HG03565 (cell line): ENCODE data around the gene CHST11.
"Not testable (repeated sequence)": the region's sequence is repeated elsewhere in the genome, so short reads cannot be mapped to it uniquely, and the experiment has no call there.

Experiments used
- ATAC-seq: cut with Tn5 transposase; IDR thresholded peaks from one replicate; pipeline ENCODE4 v1.9.1; 2021; ENCODE audit warnings: mild to moderate bottlenecking, moderate library complexity; ENCODE audit not compliant: unreplicated experiment

The CHST11 gene

DNA sequence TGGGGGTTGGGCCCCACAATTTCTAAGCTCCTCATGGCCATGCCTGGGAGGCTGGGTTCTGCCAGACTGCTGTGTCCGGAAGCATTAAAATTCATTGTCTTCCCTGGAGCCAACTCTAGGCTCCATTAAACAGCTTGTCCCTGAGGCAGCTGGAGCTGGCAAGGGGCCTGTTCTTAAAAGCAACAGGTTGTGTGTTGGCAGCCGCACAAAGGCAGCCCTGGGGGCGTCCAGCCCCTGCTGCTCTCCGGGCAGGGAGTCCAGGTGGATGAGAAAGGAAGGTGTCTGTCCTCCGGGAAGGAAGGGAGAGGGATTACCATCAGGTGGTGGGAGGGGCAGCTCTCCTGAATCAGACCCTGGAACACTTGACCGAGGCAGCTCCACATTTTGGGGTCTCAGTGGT, 98.9 kb downstream of the CHST11 start:
- ATAC-seq = no peak

DNA sequence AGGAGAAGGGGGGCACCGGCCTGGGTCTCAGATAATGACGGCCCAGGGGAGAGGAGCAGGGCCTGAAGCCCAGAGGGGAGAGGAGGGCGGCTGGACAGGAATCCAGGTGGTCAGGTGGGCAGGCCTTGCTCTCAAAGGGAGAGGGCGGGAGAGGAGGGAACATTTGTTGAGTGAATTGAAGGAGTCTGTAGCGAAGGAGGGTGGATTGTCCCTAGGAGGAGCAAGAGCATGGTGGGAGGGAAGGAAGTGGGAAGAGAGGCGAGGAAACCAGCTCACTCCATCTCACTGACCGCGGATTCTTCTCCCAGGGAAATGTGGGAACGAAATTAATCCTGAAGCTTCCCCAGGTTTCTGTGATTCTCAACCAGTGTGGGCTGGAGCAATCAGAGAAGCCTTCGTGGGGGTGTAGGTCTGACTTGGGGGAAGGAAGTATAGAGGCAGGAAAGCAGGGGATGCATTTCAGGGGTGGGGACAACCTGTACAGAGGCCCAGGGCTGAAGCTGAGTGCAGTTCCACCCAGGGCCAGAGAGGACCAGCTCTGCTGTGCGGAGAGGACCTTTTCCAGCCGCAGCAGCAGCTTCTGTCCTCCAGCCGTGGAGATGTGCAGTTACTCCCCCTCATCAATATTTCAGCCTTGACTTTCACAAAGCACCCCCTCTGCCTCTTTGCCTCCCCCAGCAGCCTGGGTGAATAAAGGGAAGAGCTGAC, 100.9 kb downstream of the CHST11 start:
- ATAC-seq = no peak

DNA sequence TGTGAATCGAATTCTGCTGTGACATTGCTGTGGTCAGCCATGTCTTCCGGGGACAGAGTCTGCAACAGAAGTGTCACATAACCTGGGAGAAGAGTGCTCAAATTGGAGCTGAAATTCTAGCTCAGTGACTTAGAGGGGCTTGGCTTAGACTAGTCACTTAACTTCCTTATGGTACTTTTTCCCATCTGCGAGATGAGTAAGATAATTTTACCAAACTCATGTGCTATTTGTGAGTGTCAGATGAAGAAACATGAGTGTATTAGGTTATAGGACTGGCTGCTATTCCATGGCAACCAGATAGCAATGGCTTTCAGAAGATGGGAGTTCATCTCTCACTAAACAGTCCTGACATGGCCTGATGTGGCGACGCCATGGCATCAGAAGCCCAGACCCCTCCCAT, 104.1 kb downstream of the CHST11 start:
- ATAC-seq = no peak

DNA sequence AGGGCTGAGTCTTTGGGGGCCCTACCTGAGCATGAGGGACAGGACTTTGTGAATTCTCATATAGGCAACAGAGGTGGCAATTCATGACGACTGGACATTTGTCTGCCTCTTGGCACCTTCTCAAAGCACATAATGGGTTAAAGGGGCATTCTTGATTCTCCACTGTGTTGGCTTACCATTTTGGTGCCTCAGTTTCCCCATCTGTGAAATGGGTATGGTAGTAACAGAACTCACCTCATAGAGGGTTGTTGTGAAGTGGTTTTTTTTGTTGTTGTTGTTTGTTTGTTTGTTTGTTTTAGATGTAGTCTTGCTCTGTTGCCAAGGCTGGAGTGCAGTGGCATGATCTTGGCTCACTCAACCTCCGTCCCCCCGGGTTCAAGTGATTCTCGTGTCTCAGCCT, 106.0 kb downstream of the CHST11 start:
- ATAC-seq = no peak

DNA sequence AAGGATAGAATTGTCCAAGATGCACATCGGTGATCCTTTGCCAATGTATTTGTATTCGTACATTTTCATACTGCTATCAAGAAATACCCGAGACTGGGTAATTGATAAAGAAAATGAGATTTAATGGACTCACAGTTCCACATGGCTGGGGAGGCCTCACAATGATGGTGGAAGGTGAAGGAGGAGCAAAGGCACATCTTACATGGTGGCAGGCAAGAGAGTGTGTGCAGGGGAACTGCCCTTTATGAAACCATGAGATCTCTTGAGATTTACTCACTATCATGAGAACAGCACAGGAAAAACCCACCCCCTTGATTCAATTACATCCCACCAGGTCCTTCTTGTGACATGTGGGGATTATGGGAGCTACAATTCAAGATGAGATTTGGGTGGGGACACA, 107.9 kb downstream of the CHST11 start:
- ATAC-seq = not testable (repeated sequence)

DNA sequence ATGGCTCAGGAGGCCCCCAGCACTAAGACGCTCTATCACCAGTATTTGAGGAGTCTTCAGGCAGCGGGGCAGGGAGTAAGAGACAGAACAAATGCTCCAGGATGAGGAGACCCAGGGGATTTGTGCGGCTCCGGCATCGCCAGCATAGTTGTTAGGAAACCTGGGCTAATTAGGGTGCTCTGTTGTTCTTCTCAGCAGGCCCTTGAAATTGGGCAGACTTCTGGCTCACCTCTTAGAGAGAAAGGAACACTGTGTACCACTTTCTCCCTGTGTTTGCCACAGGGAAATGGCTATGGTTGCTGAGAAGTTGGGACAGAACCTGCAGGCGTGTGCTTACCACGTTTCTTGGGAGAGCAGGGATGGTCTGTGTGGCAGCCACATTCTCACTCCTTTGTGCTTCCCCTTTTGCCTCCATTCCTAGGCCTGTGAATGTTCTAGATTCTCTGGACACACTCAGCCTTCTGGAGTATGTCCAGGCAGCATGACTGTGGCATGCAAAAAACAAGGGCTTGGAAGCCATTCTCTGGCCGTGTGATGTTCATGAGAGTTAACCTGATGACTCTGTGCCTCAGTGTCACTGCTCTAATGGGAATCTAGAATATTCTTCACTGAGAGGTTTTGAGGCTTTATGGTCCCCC, 109.0 kb downstream of the CHST11 start:
- ATAC-seq = no peak

DNA sequence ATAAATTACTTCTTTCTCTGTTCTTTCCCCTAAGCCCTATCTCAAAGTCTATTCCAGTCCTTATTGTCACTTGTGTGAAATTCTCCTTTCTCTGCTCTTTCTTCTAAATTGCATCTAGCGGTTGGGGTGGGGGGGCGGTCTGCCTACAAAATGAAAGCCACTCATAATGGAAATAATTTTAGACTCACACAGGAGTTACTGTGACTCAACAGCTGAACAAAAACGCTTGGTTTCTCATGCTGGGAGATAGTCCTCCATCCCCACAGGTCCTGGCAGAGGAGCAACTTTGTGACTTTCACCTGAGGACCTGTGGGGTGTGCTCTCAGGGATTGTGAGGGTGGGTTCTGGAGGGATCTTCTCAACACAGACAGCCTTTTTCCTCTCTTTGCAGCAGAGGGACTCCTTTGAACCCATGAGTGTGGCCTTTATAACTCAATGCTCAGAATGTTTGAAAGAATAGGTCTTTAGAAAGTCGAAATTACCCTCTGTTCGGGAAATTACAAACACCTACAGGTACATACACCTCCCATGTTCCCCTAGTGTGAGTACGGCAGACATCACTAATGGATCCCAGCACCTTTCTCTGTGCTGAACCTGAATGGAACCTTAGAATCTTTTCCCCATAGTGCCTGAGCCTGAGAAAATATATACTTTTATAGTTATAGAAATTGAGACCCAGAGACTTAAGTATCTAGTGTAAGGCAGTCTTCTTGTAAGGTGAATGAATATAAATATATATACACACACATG, 109.7 kb downstream of the CHST11 start:
- ATAC-seq = no peak

DNA sequence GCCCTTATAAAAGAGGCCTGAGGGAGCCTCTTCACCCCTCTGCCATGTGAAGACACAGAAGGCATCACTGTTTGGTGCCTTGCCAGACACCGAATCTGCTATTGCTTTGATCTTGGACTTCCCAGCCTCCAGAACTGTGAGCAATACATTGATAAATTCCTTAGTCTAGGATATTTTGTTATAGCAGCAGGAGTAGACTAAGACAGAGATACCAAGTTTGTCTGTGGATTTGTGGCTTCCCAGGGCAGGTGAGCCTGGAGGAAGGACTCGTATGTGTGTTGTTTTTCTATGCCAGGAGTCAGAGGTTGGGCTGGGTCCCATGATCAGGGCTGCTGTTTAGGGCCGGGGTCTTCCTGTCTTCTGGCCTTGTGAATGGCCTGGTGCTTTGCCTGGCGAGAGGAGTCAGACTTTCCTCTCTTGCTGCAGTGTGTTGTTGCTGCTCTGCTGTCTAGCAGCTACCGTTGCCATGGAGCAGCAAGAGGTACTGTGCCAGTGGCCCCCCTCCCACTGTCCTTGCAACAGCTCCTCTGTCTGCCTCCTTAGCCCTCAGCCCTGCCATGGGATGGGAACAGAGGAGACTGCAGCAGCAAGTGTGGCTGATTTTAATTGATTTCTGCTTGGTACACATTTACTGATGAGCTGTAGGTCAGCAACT, 111.2 kb downstream of the CHST11 start:
- ATAC-seq = no peak

DNA sequence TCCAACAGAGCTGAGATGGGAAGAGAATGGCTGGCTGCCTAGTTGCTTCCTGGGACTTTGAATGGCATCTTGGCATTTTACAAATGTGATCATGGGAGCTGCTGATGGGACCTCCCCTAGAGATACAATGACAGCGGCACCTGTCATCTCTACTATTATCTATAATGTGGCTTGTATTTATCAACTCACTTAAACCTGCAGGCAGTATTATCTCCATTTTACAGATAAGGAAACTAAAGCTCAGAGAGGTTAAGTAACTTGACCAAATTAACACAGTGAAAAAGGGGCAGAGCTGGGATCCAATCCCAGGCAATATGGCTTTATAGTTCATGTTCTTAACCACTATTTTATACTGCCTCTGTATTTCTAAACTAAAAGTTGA, 111.7 kb downstream of the CHST11 start:
- no peak for ATAC-seq

DNA sequence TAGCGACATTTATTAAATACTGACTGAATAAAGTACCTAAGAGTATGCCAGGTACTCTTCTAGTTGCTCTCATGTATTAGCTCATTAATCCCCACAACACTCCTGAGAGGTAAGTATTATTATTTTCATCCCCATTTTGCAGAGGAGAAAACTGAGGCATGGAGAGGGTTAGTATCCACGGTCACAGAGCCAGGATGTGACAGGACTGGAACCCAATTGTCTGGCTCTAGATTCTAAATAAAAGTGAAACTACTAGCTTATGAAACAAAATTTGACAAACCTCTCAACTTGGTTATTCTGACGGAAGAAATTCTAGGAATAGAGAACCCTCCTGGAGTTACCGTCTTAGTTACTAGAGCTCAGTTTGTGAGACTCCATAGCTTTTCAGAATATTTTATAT, 112.2 kb downstream of the CHST11 start:
- ATAC-seq = no peak

DNA sequence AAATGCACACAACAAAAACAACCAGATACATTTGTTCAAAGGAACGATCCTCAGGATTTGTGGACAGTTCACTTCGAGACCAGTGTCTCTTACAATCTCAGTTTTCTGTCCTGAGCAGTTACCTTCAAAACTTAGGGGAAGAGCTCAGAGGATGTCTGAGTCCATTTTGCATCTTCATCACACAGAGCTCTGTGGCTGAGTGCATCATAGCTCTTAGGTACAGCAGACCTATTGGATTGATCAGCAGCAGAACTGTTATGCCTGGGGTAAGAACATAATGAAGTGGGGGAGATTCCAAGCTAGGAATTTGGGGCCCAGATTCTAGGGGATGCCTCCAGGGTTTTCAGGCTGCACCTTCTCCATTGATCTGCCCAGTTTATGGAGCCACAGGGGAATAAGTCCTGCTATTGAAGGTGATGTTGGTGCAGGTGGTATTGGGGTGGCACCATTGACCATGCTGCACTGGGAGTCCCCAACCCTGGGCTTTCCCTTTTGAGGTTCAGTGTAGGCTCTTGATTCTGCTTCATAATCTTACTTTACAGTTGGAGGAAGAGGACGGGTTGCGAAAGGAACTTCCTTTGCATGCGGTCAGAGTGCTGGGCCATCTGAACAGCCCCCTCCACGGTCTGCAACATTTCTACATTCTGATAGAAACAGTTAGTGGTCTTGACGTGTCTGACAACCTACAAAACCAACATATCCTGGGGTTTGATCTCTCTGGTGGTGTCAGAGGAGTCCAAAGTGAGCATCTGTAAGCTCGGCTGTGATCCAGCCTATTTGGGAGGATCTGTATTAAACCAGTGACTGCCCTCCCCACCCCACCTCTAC, 112.8 kb downstream of the CHST11 start:
- ATAC-seq = peak; percentile 70

DNA sequence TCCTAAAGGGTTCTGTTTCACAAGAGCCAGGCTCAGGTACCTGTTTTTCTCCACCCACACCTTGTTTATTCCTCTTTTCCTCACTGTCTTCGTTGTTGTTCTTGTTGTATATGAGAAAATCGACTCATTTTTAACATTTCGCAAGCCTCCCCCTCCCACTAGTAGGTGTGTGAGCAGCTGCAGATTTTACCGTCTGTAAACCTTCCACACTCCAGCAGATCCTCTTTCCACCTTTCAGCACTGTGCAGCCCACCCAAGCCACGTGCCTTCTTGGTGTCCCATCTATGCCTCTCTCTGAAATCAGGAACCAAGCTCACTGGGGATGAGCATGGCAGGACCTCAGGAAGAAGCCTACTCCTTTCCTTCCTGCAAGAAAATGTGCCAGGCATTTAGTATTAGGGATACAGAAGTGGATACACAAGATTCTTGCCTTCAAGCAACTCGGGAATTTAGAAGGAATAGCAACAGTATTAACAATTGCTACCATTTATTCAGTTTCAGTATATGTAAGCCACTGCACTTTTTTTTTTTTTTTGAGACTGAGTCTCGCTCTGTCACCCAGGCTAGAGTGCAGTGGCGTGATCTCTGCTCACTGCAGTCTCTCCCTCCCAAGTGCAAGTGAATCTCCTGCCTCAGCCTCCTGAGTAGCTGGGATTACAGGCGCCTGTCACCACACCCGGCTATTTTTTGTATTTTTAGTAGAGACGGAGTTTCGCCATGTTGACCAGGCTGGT, 113.6 kb downstream of the CHST11 start:
- no peak for ATAC-seq

DNA sequence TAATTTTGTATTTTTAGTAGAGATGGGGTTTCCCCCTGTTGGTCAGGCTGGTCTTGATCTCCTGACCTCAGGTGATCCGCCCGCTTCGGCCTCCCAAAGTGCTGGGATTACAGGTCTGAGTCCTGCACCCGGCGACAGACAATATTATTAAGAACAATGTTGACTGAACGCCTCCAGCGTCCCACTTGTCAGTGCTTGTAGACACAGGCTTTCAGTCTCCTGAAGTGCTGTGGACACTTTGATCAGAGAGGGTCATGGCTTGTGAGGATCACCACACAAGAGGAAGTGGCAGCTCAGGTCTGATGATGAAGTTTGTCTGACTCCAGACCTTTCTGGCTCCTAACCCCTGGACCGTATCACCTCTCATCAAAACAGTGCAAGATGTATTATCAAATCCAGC, 114.6 kb downstream of the CHST11 start:
- ATAC-seq = peak; percentile 30

DNA sequence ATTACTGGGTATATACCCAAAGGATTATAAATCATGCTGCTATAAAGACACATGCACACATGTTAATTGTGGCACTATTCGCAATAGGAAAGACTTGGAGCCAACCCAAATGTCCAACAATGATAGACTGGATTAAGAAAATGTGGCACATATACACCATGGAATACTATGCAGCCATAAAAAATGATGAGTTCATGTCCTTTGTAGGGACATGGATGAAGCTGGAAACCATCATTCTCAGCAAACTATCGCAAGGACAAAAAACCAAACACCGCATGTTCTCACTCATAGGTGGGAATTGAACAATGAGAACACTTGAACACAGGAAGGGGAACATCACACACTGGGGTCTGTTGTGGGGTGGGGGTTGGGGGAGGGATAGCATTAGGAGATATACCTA, 117.6 kb downstream of the CHST11 start:
- ATAC-seq = not testable (repeated sequence)

DNA sequence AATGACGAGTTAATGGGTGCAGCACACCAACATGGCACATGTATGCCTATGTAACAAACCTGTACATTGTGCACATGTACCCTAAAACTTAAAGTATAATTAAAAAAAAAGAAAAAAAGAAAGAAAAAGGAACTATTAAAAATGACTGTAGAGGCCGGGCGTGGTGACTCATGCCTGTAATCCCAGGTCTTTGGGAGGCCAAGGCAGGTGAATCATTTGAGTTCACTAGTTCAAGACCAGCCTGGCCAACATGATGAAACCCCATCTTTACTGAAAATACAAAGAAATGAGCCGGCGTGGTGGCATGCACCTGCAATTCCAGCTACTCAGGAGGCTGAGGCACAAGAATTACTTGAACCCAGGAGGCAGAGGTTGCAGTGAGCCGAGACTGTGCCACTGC, 118.0 kb downstream of the CHST11 start:
- ATAC-seq = not testable (repeated sequence)

DNA sequence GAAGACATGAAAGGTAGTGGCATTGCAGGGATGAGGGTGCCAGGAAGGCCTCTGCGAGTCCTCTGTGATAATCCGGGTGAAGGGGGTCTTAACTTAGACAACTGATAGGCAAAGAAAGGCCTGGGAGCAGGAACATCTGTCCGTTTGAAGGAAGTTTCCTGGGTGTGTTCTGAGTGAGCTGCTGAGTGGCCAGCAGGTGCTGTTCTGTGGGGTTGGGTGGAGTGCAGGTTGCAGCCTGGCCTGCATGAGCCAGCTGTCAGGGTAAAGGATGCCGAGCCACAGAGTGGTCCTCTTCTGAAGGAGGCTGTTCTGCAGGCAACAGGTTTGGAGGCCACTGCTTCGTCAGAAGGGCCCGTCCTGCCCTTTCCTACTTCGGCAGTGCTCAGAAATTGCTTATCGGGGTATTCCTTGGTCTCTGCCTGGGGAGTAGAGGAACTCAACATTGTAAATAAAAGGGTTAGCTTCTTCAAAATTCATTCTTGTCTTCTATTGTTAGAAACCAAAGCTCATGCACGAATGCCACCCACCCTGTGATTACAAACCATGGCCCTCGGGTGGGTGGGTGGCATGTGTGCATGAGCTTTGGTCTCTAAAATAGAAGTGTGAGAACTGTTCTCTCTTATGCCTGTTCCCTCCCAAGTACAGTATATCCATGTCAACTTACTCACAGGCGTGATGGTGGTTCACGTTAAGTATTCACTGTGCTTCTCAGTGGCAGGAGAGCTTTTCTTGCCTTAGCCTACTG, 118.9 kb downstream of the CHST11 start:
- ATAC-seq = no peak

DNA sequence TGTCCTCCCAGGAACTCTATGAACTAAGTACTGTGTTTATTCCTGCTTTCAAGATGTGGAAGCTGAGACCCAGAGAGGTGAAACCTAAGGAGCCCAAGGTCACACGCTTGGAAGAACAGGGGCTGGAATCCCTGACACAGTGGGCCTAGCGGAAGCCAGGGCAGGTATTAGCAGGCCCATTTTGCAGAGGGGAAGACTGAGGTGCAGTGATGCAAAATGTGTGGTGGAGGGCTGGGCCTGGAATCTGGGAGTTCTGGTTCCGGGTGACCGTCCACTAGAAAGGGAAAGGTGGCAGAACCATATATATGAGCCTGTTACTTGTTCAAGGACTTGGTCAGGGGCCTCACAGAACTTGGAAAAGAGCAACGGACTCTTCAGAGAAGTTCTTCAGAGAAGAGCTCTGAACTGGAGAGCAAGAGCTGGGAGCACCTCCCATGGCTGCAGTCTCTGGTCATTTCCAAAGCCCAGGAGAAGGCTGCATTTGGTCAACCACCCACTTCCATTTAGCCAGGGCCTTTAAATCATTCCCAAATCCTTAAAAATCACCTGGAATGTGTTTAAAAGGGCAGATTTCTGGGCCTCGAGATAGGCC, 119.5 kb downstream of the CHST11 start:
- no peak for ATAC-seq

DNA sequence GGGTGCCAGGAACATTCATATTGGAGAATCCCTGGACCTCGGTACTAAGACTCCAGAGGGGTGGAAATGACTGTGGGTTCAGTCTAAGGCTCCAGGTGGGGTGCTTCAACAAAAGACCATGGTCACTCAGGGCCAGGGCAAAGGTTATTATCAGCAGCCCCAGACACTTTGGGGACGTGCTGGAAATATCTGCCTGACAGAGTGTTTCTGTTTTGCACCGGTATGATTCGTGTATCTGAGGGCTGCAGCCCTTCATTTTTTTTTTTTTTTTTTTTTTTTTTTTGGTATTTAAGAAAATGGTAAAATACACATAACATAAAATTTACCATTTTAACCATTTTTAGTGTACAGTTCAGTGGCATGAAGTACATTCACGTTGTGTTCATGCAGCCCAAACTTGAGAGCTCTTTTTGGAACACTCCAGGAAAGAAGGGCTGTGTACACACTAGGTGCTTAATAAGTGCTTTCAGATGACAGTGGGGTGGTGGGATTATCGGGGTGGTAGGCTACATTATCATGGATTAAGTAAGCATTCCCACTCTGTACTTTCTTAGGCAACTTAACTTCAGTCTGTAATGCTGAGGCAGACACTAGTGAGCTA, 120.3 kb downstream of the CHST11 start:
- no peak for ATAC-seq

DNA sequence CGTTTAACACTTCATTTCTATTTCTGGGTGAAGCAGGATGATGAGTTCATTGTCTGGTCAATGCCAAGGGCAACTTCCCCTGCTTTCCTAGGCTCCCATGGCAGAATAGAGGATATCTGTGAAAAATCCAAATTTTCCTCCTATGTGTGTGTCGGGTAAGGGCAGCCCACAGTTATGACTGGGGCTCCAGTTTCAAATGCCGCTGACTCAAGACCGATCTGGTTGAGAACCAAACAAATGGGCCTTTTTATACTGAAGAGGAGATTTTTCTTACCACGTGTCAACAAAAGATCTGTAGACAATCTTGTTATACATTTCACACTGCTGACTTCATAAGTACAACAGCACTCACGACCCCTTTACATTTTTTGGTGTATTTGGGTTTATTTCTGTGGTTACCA, 120.8 kb downstream of the CHST11 start:
- no peak for ATAC-seq
